ENCODE data around the gene RAP1GDS1.
"Not testable (repeated sequence)": the region's sequence is repeated elsewhere in the genome, so short reads cannot be mapped to it uniquely, and the experiment has no call there.

Gene RAP1GDS1

DNA sequence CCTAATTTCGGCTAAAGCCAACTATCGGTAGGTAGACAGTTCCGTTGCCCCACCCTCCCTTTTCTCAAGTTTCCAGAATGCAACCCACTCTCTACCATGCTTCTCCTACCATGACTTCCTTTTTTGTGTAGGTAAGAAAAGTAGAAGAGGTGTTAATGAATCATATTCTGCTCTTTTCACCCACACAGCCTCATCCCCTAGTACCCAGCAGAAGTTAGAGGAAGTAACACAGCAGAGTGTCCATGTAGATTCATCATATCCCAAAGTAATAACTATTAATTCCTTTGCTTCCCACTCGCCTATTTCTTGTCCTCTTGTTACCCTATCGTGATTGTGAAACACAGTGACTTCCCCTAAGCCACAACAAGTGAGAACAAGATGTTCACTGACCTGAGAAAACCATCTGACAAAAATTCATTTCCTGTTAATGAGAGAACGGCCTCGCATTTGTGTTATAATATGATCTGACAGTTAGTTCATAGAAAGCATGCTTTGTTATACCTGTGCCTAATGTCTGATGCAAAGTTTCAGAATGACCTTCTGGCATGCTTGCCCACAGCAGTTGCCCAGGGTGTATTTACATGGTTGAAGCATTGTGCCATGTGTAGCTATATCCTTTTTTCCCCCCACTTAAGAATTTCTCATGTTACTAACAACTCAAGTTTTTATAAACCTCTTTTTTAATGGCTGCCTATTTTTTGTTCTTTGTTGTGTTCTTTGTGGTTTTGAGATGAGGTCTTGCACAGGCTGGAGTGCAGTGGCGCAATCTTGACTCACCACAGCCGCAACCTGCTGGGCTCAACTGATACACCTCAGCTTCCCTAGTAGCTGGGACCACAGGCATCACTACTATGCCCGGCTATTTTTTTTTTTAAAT lies 185.6 kb downstream of the RAP1GDS1 start:
- DNase-seq: peak; percentile 82

DNA sequence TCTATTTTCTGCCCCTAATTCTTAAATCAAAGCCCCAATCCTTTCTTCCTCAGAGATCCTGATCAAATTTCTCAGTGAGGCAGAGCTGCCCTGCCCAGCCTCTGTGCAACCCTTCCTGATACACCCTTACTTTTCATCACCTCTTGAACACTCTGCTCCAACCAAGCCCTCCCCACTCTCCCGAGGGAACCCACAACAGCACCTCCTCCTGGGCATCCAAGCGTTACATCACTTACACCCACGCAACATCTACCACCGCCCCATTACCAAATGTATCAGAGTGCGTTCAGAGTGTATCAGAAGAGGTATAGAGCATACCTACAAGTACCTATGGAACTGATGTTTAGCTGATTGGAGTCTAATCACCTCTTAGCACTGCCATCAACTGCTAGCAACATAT lies 186.5 kb downstream of the RAP1GDS1 start:
- DNase-seq: no peak

DNA sequence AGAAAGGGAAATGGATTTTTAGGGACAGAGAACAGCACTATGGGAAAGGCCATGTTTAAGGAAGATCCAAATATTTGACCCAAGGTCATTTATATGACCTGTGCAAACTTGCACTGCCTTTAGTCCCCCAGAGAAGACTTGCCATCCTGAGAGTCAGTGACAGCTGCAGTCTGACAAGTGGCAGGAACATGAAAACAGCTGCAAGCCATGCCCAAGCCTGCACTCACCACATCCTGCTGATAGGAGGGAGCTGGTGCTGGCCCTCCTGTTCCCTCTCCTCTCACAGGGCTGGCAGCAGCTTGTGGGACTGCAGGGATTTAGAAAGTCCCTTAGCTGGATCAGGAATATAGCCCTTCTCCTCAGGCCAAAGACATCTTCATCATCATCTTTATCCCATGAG lies 187.7 kb downstream of the RAP1GDS1 start:
- DNase-seq: no peak

DNA sequence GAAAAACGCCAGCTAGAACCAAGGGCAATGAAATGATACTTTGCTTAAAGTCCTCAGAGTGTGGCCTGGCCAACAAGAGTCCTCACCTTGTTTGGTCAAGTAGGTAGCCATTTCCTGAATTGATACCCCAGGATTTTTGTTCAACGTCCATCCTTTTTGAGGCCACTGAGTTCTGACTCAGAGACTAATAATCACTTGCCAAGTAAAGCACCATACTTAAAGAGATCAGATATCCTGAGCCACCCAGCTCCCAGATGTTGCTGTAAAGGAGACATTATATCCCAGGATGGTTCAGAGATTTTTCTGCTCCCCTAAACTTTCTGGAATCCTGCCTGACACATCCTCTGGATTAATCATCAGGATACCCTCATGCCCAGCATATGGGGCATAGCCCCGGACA lies 190.9 kb downstream of the RAP1GDS1 start:
- DNase-seq: no peak

DNA sequence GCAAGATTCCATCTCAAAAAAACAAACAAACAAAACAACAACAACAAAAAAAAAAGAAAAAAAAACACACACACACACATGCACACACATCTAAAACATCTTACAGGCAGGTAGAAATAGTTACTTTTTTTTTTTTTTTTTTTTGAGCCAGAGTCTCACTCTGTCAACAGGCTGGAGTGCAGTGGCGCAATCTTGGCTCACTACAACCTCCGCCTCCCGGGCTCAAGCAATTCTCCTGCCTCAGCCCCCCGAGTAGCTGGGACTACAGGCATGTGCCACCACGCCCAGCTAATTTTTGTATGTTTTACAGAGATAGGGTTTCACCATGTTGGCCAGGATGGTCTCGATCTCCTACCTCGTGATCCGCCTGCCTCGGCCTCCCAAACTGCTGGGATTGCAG lies 196.2 kb downstream of the RAP1GDS1 start:
- not testable (repeated sequence) for DNase-seq

DNA sequence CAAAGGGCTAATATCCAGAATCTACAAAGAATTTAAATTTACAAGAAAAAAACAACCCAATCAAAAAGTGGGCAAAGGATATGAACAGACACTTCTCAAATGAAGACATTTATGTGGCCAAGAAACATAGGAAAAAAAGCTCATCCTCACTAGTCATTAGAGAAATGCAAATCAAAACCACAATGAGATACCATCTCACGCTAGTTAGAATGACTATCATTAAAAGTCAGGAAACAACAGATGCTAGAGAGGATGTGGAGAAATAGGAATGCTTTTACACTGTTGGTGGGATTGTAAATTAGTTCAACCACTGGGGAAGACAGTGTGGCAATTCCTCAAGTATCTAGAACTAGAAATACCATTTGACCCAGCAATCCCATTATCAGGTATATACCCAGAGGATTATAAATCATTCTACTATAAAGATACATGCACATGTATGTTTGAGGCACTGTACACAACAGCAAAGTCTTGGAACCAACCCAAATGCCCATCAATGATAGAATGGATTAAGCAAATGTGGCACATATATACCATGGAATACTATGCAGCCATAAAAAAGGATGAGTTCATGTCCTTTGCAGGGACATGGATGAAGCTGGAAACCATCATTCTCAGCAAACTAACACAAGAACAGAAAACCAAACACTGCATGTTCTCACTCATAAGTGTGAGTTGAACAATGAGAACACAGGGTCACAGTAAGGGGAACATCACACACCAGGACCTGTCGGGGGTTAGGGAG lies 200.1 kb downstream of the RAP1GDS1 start:
- DNase-seq: not testable (repeated sequence)

DNA sequence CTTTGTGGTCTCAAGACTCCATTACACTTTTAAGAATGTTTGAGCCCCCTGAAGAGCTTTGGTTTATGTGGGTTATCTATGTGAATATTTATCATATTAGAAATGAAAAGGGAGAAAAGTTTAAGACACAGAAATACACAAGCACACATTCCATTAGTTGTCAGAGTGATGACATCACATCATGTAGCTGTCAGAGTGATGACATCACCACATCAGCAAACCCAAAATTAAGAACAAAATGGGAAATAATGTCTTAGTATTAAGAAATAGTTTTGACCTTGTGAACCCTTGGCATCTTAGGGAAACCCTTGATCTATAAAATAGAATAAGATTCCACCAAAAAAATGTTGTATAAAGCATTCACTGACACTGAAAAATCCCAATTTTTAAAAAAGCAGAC lies 201.3 kb downstream of the RAP1GDS1 start:
- DNase-seq: no peak

DNA sequence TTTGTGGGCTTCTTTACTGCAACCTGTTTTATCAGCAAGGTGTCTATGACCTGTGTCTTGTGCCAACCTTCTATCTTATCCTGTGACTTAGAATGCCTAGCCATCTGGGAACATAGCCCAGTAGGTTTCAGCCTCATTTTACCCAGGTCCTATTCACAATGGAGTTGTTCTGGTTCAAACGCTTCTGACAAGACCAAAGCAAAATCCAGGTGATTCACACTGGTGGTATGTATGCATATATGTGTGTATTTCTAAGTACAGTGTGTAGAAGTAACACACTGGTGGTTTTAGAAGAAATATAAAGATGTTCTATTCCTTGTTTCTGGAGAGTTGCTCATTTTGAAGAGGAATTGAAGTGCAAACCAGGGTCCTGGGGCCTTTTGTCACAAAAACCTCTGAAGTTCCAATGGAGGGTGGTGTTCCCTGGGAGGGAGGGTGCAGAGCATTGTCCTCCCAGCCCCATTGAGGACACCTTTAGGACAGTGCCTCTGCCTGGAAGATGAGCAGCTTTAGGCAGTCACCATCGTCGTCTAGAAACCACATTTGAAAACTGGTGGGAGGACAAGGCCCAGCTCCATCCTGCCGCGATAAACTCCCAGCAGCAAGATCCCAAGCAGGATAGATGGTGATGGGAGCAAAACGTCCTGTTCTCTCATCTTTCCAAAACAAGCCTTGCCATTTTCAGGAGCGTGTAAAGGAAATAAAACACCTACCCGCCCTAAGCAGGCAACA lies 205.8 kb downstream of the RAP1GDS1 start:
- DNase-seq: no peak

DNA sequence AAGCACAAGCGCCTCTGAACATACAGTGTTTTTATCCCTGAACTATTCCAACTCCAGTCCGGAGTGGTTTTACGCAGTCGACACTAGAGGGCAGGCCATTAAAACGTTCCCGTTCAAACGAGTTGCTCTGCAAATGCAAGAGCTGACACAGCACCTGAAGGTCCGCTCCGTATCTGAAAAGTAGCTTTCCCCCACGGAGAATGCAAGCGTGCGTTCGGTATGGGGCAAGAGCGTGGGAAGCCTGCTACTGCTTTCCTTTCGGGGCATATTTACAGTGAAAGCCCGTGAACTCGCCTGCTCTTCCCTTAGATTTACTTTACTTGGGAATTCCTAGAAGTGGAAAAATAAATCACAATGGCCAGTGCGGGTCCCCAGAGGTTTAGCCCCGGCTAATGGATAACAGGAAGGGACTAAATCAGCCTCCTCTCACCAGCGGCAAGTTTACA lies 206.5 kb downstream of the RAP1GDS1 start:
- DNase-seq: peak; percentile 87

DNA sequence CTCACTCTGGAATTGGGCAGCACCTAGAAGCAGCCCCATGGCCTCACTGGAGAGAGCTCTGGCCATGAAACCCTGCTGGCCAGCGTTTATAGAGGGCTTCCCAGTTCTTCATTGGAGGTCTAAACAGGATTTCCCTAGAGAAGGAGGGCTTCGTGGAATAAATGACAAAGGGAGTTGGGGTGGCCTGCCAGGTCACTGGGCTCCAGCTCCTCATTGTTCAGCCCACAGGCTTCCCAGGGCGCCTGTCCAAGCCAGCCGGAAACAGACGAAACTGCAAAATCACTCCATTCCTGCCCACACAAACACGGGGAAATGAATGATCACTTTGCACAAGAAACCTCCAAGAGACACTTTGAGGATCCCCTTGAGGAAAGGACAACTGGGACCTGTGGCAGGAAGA lies 207.5 kb downstream of the RAP1GDS1 start:
- DNase-seq: no peak

DNA sequence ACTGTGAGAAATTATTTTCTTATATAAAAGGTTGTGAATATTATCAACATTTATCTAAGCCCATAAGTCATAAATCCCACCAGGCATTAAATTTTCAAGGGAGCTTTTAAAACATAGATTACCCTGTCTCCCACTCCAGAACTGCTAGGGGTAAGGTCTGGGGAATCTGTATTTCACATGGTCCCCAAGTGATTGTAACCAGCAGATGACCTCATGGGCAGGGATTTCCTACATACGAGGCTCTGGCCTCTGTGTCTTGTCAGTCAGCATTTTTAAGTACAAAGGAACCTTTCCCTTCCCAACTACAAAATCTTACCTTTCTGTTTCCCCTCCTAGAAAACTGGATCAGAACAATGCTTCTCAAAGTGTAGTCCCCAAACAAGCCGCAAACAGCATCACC lies 208.6 kb downstream of the RAP1GDS1 start:
- DNase-seq: no peak

DNA sequence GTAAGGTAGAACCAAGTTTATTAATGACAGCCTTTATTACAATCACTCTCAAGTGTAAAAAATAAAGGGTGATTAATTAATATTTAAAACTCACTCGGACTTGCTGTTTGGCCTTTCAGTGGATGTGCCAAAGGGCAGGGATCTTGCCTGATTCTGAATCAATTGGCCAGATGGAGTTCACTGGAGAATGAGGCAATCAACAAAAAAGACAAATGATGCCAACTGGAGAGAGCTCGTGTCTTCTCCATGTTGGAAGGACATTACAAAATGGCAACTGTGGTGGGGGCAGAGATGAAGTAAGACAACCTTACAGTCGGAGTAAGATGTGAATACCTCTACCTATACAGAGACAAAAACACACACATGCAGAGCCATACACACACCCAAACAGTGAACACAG lies 209.2 kb downstream of the RAP1GDS1 start:
- DNase-seq: no peak

DNA sequence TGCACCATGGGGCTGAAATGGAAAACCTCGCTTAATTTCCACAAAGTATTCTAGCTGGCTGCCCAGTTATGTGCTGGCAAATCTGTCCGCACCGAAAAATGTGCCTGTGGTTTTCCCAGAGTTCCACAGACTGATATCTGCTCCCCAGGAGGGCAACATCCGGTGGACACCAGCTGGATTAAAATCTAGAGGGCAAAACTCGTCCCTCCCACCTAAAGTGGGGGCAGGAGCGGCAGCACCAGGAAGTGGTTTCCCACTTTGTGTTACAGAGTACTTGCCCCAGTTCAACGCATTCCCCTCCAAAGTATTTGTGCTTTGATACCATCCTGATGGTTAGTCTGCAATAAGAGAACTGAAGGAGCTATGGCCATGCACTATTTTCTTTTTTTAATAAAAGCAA lies 209.6 kb downstream of the RAP1GDS1 start:
- DNase-seq: no peak

DNA sequence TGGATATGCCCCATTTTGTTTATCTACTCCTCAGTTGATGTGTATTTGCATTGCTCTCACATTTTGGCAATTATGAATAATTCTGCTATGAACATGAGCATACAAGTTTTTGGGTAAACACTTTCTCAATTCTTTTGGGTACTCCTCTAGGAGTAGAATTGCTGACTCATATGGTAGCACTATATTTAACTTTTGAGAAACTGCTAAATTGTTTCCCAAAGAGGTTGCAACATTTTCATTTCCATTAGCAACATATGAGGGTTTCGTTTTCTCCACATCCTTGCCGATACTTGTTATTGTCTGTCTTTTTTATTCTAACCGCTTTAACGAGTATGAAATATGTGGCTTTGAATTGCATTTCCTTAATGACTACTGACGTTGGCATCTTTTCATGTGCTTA lies 211.9 kb downstream of the RAP1GDS1 start:
- DNase-seq: no peak

DNA sequence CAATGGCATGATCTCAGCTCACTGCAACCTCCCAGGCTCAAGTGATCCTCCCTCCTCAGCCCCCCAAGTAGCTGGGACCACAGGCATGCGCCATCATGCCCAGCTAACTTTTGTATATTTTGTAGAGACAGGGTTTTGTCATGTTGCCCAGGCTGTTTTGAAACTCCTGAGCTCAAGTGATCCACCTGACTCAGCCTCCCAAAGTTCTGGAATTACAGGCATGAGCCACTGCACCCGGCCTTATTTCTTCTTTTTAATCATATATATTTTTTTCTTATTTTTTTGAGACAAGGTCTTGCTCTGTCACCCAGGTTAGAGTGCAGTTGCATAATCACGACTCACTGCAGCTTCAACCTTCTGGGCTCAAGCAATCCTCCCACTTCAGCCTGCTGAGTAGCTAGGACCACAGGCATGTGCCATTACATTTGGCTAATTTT lies 213.2 kb downstream of the RAP1GDS1 start:
- no peak for DNase-seq

DNA sequence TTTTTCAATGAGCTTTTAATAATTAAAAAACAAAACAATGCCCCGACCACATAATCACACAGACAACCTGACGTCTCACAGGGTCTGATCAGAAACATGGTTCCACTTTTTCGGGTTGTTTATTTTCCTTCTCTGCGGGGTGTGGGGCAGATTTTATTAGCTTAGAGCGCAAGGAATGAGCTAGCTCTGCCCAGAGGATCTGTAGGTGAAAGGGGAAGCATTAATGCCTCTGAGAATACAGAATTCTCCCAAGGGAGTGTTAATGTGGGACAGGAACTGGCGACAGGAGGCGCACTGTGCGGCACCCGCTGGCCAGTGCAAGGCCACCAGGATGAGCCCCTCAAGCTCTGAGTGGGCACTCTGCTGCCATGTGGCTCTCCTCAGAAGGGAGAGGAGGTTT lies 215.7 kb downstream of the RAP1GDS1 start:
- no peak for DNase-seq

DNA sequence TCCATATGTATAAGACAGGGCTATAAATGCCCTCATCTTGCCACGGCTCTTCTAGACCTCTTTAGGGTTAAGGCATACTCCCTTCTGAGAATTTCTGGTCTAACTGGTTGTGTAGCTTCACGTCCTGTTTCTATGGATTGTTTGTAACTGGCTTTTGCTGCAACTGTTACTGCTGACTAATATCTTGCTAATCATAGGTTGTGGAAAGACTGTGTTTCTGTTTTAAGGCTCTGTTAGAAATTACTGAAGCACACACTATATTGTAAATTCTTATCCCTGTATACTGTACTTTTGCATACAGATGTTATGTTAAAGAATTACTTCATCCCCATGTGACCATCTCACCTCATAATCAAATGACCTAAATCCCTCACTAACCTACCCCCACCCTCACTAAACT lies 218.4 kb downstream of the RAP1GDS1 start:
- not testable (repeated sequence) for DNase-seq

DNA sequence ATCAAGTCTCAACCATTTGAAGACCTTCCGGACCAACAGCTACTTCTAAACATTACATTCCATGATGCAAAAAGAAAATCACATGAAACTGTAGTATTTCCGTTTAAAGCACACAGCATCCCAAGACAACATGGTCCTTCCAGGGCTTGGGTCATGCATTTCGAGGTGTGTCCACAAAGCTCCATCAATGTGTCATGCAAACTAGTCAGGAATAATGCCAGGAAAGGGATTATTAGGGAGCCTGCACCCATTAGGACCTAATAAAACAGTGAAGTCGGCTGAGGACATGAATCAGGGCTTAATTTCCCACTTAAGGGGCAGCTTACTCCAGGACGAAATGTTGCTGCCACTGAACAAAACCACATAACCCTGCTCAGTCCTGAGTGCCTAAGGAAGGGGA lies 219.4 kb downstream of the RAP1GDS1 start:
- DNase-seq: no peak

DNA sequence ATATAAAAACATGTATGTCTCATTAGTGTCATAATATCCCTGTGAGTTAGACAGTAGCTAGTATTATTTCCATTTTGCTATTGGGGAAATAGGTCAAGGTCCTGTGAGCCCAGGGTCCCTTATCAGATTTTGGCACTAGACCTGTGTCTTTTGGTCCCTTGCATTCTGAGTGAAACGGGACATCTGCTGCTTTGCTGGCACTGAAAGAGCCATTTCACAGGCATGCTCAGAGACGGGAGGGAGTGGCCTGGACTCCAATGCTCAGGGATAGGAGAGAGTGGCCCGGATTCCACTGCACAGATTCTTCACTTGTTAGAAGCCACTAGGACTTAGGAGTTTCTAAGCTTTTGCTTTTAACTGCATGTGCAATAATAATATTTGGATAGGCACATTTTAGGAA lies 220.0 kb downstream of the RAP1GDS1 start:
- no peak for DNase-seq

DNA sequence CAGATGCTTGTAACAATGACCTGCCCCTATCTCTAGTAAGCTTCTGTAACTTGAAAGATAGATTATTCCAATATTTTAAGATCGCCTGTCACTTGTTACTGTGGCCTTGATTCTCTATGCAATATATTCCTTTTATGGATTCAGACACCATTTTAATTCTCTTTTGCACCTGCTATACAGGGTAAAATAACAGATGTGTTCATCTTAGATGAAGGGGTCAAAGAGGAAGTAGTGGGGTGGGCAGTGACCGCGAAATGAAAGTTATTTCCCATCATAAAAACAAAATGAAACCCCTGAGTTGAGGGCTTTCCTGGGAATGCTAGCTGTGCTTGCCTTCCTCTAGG lies 221.3 kb downstream of the RAP1GDS1 start:
- DNase-seq: no peak

DNA sequence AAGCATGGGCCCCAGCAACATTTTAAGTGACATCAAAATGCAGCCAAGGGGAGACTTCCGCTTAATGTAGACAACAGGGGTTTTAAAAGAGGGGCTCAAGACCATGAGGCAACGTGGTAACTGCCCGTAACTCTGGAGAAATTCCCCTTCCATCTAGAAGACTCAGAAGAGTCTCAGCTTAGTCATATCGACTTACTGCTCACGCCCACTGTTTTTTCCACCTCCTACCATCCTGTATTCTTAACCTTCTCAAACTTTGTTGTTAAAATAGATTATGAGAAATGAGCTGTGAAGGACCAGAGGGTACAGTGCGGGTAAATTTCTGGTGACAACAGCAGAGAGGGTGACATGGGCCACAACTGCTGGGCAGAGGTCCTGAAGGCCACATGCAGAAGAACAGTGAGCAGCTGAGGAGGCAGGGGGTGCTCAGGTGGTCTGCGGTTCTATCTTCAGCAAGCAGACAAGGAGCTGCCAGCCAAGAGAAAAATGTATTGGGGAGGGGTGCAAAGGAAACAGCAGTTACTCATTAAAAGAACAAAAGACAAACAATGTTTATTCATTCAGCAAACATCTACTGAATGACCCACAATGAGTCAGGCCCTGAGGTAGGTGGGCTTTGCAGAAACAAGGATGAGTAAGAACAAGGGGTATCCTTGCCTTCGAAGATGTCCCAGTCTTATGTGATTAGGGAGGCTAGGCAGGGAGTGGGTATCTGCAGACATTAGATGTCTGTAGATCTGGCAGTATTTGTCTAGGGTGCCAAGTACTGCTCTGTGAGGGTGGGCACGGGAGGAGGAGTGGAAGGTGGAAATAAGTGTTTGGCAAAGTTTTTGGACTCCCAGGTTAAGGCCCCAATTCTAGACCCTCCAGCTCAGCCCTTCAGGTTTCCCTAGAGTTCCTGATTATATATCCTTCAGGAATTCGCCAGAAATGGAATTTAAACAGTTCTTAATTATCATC lies 221.9 kb downstream of the RAP1GDS1 start:
- peak; percentile 70 for DNase-seq

DNA sequence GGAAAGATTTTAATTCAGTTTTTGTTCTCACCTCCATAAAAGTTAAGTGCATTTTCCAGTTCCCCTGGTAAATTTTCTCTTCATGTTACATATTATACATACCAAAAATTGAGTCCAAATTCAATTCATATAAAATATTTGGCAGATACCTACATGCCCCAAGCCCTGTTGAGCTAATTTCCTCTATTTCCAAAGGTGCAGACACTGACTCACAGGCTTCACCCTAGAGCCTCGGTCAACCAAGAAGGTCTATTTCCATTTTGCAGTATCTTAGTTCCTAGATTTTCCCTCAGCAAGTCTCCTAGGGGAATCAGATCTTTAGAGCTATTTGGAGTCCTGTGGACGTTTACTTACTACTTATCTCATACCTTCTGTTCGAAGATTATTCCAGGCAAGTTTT lies 222.8 kb downstream of the RAP1GDS1 start:
- no peak for DNase-seq
